A172 (cell line): ENCODE data around the gene NPS. TPM values are rescaled to one million over a fixed set of nuclear protein-coding genes. Genes with fewer than 3 reads are reported as not detected.
A peak's percentile ranks its signal among the peaks of the same experiment; 100 is the strongest.

Experiments
- DNase-seq: peaks from one replicate; pipeline ENCODE4 v3.0.0-alpha.2; 2015; ENCODE audit warnings: low spot score
- total RNA-seq: library from RNA; depleted of rRNA; stranded (reverse); fragments of >200 nt; shearing (Covaris generic); gene quantifications from 2 replicates; pipeline ENCODE4 v1.2.3, GENCODE V29; 2014; rRNA removed

Gene NPS, protein sequence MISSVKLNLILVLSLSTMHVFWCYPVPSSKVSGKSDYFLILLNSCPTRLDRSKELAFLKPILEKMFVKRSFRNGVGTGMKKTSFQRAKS
- not detected in 2 replicates for total RNA-seq

DNA sequence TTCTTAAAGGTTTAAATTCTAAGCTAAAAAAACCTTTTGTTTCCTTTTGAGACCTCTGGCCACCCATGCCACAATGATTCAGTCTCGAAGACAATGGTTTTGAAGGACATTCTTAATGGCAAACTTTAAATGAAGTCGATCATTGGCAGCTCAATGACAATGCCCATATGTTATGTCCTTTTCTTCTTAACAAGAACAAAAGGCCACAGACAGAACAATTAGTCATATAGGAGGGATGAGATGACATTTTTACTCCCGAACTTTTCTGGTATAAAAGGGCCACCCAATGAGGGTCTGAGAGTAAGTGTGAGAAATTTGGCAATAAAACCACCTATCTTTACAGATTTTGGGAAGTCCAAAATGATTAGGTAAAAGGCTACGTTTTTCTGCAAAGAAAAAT, at the start of gene NPS:
Gene NPS (plus strand): TSS at position 301 of the 400 bp plus-strand sequence. CDS start 60 bp downstream, at position 361.
- no peak for DNase-seq

DNA sequence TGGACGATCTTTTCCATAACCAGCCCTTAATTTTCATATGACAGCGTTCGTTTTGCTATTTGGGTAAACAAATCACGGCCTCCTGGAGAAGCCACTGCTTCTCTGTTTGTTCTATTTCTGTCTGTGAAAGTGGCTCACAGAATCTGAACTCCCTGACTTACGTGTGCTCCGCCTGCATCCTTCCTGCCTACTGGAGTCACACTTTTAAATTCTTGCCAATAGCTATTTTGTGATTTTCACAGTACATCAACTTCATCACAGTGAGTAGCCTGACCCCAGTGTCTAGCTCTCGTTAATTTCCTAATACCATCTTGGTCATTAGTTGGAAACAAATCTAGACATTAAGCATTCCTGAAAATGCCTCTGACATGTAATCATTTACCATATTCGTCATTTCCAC, 49.0 kb upstream of the NPS start:
- no peak for DNase-seq

DNA sequence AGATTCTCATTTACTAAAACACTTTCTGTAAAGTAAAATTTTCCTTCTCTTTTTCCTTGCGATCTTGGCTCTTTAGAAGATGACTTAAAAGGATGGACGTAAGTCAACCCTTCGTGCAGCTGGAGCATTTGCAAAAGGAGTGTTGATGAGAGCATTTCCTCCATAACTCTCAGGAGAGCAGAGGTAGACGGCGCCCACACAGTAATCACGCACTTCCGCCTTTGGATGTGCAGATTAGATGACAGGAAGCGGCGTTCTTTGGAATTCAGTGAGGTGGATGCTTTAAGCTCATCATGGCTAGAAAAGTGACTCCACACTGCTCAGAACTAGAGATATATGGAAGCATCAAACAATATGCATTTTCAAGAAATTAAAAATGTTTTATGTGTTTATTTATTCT, 43.0 kb upstream of the NPS start:
- no peak for DNase-seq

DNA sequence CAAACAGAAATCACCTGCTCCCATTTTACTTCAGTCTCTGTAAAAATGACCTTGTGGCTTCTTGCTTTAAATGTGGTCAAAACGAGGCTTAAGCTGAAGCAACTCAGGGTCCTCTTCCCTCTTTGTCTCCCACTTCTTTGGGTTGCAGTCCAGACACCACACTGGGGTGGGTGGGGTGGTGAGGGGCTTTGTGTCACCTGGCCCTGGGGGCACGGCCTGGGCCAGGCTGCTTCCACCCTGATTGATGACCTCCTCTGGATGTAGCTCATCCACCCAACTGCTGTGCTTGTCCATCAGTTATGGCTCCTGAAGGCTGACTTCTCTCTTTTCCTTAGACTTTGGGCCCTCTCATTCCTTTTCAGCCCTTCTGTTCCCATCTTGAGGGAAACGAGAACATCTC, 26.8 kb upstream of the NPS start:
- DNase-seq, result no peak

DNA sequence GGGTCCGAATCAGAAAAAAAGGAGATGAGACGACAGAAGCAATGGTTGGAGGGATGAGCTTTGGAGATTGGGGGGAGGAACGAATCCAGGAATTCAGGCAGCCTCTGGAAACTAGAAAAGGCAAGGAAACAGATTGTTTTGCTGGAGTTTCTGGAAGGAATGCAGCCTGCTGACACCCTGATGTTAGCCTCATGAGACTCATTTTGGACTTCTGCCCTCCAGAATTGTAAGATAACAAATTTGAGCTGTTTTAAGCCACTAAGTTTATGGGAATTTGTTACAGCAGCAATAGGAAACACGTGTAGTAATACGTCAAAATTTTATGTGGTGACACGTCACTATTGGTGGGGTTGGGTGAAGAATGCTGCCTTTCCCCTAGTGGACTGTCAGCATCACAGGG, 25.6 kb upstream of the NPS start:
- no peak for DNase-seq

DNA sequence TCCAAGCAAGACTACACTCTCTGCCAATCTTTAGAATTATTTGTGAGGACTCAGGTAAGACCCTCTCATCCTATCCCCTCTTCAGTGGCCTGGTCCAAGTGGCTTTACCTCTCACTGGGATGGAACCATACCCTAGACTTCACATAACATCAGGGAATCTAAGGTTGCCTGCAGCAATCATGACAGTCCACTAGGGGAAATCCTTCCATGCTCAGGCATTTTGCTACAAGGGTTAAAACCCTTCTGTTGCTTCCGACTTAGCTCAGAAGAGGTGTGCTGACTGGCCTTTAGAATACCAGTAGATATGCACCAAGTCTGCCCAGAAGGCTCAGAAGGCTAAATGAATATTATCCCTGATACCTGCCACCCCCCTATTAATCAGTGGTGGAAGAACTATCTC, 24.9 kb upstream of the NPS start:
- no peak for DNase-seq

DNA sequence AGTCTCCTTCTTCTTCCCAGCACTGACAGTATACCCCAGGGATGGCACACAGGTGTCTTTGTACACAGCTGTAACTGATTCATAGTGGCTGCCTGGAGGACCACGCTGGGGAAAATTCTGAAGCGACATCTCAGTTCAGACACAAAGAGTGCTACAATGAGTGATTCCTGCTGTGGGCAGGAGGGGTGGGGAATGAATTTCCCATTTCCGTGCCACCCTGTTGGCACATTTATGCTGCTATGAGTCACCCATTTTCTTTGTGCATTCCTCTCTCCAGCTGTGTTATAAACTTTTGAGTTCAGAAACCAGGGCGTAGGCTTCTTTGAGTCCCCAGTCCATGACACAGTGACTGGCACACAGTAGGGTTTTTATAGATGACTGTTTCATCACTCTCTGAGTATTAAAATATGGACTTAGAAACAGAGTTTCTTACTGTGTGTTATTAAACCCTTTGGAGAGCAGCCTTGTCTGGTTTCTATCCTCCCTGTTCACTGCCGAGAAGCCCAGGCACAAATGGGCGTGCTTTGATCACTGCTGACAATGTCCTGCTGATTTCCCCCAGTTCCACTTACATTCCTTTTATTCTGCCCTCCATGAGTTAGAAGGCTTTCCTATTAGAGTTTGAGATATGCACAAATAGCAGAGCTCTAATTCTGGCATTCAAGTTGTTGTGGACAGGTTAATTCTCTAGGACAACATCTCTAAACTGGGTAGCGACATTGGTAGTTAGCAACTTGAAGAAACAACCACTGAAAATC, 24.0 kb upstream of the NPS start:
- peak; percentile 65 for DNase-seq

DNA sequence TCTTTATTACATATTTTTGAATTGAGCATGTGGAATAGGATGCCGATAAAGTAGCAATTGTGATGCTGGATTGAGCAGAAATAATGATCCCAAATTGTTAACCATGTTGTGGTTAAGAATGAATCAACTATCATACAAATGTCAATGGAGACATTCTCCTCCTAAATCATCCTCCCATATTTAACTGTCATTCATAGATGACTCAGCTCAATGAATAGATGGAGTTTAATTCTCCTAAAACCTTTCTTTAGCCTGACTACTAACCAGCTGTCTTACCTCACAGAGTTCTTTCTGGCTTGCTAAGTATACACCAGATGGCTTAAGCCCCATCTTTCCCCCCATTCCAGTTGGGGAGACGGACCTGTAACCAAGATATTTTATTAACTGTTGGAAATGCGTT, 23.4 kb upstream of the NPS start:
- DNase-seq, result no peak

DNA sequence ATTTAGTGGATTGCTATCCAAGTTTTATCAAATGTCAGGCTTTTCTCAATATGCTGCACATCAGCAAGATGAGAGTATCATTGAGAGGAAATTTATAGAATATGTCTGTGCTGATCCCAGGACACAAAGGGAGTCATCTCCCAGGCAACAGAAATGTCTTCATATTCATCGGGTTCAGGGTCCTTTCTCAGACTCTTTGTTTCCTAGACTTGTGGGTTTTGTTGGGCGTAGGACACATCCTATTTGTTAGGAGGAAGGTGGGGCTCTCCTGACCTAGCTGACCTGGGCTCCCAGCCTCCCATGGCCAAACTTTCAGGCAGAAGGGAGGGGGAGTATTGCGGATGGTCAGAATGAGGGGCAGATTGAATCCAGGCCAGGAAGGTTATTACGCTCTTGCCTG, 22.9 kb upstream of the NPS start:
- DNase-seq, result no peak

DNA sequence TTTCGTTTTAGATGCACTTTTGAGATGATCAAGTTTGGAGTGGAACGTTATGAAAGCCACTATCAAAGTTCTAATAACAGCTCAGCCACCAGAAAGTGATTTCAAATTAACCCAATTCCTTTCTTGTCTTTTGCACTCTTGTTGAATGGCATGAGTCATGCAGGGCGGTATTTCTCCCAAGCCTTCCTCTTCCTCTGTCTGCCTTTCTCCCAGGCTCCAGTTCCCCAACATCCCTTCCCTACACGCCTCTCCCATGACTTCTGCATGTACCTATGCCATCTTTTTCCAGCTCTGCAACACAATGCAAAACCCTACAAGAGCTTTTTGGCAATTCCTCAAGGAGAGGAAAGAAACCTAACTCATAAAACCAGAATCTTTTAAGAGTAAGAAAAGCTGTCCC, 21.8 kb upstream of the NPS start:
- DNase-seq, result no peak

DNA sequence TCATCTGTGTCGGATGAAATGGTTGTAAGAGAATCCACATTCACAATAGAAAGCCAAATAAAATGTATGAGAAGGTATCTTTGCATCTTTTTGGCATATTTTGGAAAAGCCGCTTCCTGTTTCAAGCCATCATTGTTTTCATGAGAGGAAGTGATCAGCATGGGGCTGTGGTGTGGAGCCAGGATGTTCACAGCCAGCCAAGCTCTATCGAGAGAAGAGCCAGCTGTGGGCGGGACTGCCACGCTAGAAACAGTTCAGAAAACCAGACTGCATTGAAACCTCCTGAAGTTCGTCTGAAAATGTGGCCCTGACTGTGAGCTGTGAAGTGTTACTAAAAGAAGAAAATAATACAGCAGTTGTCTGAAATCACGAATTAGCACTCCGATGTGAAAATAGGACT, 21.2 kb upstream of the NPS start:
- DNase-seq, result no peak

DNA sequence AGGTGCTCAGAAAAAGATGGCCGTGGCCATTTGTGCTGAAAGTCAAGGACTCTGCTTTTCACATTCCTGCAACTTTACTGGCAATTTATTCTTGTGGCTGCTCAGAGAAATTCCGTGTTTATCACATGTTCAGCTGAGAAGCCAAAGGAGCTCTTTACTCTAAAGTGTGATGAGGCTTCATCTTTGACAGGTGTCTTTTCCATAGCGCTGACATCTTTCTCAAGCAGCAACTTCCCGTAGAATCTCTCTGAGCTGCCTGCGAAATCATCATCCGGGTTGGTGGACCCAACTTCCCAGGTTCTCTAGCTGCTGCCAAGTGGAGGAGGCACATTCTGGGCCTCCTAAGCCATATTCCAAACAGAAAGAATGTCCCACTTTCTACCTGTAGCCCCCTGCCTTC, 16.9 kb upstream of the NPS start:
- DNase-seq, result no peak

DNA sequence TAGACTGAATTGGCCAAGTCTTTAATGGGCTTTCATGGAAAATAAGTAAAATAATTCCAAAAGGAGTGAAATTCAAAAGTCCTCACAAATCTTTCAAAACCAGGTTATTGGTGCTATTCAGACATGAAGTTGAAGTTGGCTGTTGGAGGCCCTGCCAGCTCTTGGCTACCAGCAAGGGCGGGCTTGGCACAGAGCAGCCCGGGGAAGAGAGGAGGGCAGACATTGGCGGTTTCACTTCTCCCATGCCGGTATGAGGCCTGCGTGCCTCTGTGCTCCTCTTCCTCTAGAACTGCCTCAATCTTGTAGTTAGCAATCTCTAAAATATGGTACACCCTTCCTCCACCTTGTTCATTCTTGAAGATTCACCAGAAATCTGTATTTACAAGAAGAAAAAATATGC, 16.4 kb upstream of the NPS start:
- no peak for DNase-seq

DNA sequence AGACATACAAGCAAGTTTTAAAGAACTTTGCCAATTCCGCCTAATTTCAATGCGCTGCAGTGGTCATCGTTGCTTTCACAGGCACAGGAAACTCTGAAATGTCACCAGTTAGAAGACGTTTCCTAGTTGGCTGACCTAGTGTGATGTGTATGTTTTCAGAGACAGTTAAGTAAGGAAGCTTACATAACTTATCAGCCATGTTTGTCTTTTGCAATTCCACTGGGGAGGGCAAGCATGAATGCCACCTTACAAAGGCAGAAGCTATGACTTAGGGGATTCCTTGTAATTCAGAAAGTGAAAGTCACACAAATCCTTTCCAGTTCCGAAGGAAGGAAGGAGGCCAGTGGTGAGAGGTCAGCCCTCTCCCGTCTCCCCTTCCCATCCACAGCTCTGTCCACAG, 15.0 kb upstream of the NPS start:
- no peak for DNase-seq

DNA sequence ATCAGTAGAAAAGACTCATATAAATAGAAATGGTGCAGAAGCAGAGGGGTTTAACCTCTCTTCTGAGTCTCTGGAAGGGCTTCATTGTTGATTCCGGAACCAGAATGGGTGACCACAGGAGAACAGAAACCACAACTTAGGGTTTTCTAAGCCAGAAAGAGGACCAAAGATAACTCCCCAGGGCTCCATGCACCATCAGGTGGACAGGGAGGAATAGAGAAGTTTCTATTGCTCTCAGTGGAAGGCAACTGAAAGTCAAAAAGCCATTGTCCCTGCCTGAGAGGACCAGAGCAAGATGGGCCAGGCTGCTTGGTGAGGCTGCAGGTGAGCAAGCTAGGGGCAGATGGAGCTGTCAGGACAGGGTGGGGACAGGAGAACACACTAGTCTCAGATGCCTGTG, 14.6 kb upstream of the NPS start:
- no peak for DNase-seq

DNA sequence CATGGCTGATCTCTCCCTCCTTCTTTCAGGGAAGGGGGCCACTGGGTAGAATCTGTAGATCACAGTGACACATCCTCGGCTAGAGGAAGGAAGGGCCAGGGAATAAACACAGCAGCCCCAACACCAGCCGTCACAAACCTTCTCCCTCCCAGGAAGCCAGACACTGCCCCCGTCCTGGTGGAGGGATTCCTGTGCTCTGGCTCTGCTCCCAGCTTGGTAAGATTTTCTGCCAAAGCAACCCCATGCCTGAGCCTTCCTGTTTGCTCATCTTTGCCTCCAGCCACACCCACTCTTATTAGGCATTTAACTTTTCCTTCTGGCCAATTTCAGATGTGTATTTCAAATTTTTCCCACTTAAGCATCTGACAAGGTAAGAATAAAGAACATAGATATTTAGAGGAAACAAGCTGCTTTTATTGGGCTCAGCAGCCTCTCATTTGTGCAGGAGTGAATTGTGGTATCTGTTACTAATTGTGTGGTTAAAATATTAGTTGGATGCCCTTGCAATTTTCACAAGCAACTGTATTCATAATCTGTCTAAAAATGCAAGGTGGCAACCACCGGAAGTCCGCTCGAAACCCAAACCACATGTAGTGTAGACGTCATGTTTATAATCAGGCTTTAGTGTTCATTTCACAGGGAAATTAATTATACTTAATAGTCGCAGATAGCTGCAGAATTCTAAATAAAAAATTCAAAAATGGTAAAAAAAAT, 13.2 kb upstream of the NPS start:
- DNase-seq, result no peak

DNA sequence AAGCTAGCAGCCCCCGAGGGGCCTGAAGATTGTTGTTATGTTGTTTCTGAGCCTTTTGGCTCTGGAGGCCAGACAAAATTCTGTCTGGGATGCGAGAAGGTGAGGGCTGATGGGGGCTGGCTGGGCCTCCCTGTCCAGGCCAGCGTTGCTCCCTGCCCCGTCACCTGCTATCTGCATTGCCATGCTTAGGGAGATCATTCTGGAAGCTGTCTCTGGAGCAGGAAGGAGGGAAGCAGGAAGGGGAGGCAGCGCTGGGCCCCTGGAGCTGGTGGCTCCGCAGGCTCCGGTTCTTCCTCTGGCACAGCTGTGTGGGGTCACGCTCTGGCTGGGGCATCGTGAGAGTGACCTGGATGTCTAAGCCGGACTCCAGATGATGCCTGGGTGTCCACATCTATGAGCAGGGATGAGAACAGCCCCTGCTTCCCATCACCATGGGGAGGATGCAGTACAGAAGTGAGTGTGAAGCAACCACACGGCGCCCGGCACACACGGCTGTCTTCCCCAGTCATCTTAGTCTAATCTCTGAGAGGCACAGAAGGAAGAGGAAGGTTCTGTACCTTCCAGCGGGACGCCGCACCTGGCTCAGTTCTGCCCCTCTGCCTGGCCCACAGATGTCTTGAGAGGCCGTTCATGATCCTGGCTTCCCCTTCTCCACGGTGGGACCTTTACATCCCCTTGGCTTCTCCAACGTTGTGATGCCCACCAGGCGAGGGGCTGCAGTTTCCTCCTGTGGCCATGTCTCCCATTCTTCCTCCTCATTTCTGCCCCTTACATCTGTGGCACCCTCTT, 11.9 kb upstream of the NPS start:
- no peak for DNase-seq

DNA sequence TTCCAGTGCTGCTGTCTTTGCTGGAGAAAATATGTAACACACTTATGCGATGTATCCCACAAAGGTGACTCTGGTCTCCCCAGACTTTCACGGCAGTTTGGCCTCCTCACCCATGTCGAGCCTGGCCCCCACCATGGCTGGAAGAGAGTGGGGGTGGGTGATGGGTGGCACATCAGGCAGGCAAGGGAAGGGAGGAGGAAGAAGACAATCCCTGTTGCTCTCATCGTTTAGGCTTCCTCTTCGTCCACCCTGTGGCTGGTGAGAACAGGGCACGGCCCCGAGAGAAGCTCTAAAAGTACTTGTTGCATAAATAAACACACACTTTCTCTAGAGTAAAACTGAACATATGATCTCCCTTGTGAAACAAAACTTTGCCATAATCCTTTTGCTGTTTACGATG, 11.2 kb upstream of the NPS start:
- DNase-seq, result no peak

DNA sequence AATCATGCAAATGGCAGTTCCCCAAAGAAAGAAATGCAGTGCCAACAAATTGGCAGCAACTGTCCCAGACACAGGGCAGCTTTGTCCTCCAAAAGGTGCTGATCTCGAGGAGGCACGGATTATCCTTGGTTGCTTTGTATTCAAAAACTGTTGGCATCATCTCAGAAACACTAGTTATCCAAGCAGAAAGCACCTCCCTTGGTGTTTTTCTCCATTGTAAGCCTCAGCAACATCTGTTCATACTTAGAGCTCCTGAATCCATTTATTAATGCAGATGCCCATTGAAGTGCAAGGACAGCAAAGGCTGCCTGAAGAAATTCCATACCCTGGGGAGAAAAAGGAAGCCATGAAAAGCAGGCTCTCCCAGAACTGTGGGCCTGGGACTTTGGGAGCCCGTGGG, 1.1 kb upstream of the NPS start:
- no peak for DNase-seq

DNA sequence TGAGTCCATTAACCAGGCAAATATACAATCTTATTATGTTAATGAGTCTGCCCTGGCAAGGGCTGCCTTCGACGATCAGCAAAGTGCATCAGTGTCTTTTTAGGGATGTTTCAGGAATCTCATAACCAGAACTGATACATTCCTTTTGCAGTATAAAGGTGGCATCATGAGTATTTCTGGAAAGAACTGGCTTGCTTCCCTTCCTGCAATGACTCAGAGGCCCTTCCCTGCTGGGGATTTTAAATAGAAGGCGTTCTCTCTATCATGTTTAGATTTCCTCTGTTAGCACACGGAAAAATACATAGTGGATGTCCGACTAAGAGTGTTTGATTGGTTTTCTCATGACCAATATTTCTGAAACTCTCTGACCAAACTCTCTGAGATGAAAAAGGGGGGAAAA, 1.8 kb downstream of the NPS start:
- peak; percentile 0 for DNase-seq

DNA sequence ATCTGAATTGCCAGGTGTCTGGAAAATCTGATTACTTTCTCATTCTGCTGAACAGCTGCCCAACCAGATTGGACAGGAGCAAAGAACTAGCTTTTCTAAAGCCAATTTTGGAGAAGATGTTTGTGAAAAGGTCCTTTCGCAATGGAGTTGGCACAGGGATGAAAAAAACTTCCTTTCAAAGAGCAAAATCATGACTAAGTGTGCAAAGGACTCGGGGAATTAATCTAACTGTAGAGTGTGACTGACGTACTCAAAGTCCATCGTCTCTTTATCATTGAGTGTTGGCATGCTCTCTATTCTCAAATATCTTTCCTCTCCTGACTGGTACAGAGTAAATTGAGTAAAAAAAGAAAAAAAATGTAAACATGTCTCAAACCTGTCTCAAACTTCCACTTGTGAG, 3.3 kb downstream of the NPS start:
- DNase-seq, result no peak

DNA sequence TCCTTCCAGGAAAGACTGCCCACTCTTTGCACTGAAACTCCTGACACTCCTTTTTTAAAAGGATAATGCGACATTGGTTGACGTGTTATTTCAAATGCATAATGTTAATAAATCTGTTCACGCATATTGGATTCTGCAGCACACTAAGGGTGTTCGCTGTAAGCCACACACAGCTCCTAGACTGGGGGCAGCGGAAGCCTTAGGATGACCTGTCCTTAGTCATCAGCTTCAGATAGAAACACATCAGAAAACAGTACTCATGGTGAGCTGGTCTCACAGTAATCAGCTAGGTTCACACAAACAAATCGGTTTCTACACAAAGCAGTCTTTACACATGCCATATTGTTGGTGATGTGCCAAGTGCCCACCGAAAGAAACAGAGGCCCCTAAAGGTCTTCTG, 4.3 kb downstream of the NPS start:
- no peak for DNase-seq

DNA sequence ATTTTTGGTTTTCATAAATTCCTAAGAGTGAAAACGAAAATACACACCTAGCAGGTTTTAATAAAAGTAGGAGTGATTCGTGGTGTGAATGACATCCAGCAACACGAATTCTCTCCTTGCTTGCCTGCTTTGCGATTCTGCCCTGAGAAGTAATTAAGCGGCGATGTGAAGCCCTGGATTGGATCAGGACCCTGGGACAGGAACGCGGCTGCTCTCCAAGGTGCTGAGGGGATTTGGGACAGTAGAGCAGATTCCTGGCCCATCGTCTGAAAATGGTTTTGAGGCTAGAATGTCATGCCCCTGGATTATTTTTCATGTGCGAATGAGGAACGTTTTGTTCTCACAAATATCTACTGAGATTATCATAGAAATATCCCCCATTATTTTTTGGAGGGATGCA, 7.8 kb downstream of the NPS start:
- DNase-seq, result no peak
